Ovary (tissue), 9 donors: ENCODE data around the gene MAGI1. TPM values are rescaled to one million over a fixed set of nuclear protein-coding genes. Genes with fewer than 3 reads are reported as not detected.
"Not testable (repeated sequence)": the region's sequence is repeated elsewhere in the genome, so short reads cannot be mapped to it uniquely, and the experiment has no call there.

Source experiments
- DNase-seq, 5 donors: peaks; one replicate each; pipeline ENCODE4 v3.0.0-alpha.2; 2019 to 2020
- H3K27ac ChIP-seq, 2 donors: fragments of 200-600 bp; one replicate each; pipeline versions ENCODE4 v1.5.1 to v1.8.0; 2019 to 2022
- H3K27me3 ChIP-seq: fragments of 200-600 bp; one replicate; pipeline ENCODE4 v1.8.0; 2022
- H3K36me3 ChIP-seq: fragments of 200-600 bp; sonication (generic); one replicate; pipeline ENCODE4 v1.5.1; 2019
- H3K4me1 ChIP-seq: one replicate; pipeline ENCODE4 v1.8.1; 2013; ENCODE audit warnings: mild to moderate bottlenecking, moderate library complexity; ENCODE audit not compliant: insufficient read depth
- H3K4me3 ChIP-seq: fragments of 200-600 bp; sonication (generic); one replicate; pipeline ENCODE4 v1.5.1; 2017
- H3K9me3 ChIP-seq, 2 donors: fragments of 200-600 bp in 1 of 2; sonication (generic) in 1 of 2; one replicate each; pipeline versions ENCODE4 v1.5.1 to v1.8.1; 2013 to 2019; ENCODE audit warnings: mild to moderate bottlenecking in 1 of 2, moderate library complexity in 1 of 2
- CTCF ChIP-seq, 3 donors: fragments of 450-650 bp in 2 of 3; fragments of 200-600 bp in 1 of 3; IDR thresholded peaks; one replicate each; pipeline versions ENCODE4 v1.5.1 to v1.8.0; 2016 to 2022; ENCODE audit warnings: antibody characterized with exemption in 3 of 3, mild to moderate bottlenecking in 1 of 3
- EP300 ChIP-seq: sonication (generic); formaldehyde crosslinking; IDR thresholded peaks from one replicate; pipeline ENCODE4 v1.6.1; 2017; ENCODE audit warnings: antibody characterized with exemption
- POLR2A ChIP-seq: fragments of 450-650 bp; IDR thresholded peaks from one replicate; pipeline ENCODE4 v1.6.1; 2017; ENCODE audit warnings: antibody characterized with exemption, mild to moderate bottlenecking, moderate library complexity
- WGBS, 3 donors: extraction: QIAGEN DNeasy Blood & Tissue Kit in 1 of 3; methylation state at CpG; one replicate each; pipeline versions ENCODE4 v1.1.5 to v1.1.7; 2013 to 2017; 5-methylcytosine and 5-hydroxymethylcytosine counted together
- intact Hi-C, 4 donors: fragments of 100-400 bp; cut with DNase I; formaldehyde crosslinking; loops; one replicate each; pipeline versions ENCODE4 v1.11.0 to v1.15.1; 2022 to 2023
- polyA plus RNA-seq, 2 donors: library from polyadenylated mRNA; stranded (reverse); fragments of 200-250 nt in 1 of 2; fragments of 350-450 nt in 1 of 2; fragmentation: Illumina TruSeq in 1 of 2; extraction: RNeasy Lipid Tissue Mini Kit (QIAGEN cat#74804) in 1 of 2; gene quantifications; one replicate each; pipeline ENCODE4 v1.2.3, GENCODE V29; 2013 to 2014
- total RNA-seq, 7 donors: library from RNA; depleted of rRNA in 2 of 7; stranded (reverse); fragments of >200 nt in 2 of 7; fragmentation: NEBNext Ultra II Directional in 3 of 7; extraction: Animal tissue kit (Norgen Biotek cat#: 25700) in 3 of 7; gene quantifications; one replicate each; pipeline versions ENCODE4 v1.1.0 to v1.2.4, GENCODE V29; 2016 to 2023
- donor health status: DM: no; HTN: no; CAD: no; lungs with moderate emphysema.
- donor health status: DM: no; HTN: no; CAD: no.
- donor health status: Bipolar disorder and iron deficiency.
- donor health status: DM: yes; HTN: yes; CAD: no.
- donor health status: DM: no; HTN: no; CAD: no.
- donor health status: DM: yes; HTN: yes; CAD: no.

Gene MAGI1
- total and polyA plus RNA-seq, 9 donors, result 5.5 to 35.7 (median 8.7) TPM

DNA sequence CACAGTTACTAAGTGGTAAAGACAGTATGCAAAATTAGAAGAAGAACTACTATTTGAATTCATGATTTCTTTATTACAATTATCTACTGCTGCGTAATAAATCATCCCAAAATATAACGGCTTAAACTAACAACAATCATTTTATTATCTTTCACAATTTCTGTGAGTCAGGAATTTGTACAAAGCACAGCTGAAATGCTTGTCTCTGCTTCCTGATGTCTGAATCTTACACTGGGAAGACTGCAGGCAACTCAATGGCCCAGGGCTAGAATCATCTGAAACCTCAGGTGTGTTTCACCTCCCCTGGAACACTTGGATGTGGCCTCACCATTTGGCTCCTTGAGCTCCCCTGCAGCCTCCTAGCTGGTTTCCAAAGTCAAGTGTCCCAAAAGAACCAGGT lies 145.1 kb downstream of the MAGI1 start:
- Histone ChIP-seq H3K9me3 (no peaks in the 10 kb centered on the region), H3K27ac (no peak overlapping the region), H3K36me3 (no peaks in the 10 kb centered on the region), H3K4me3 (no peak overlapping the region), H3K4me1 (peaks cover 2% of the 10 kb centered on the region), H3K27me3 (no peaks in the 10 kb centered on the region)
- 46 to 56% (median 51%) methylated on average over 2 of the region's 2 CpGs for WGBS, 3 donors
- TF ChIP-seq CTCF (IDR thresholded peaks at IDR 0.05), result no peak
- no peak for TF ChIP-seq EP300
- TF ChIP-seq POLR2A, result no peak
- DNase-seq, result no peak
- intact Hi-C loops, result no loop called here

DNA sequence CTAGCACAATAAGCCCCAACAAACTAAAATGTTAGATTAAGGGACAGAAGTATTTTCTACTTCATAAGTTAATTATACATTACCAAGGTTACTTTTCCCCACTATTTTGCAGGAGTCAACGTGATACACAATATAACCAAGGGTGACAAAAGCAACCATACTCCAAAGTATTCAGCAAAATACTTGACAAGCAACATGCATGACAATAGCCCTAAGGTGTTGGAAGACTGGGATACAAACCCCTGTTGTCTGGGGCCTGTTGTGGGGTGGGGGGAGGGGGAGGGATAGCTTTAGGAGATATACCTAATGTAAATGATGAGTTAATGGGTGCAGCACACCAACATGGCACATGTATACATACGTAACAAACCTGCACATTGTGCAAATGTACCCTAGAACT lies 147.2 kb downstream of the MAGI1 start:
- intact Hi-C loops, result not testable (repeated sequence)

DNA sequence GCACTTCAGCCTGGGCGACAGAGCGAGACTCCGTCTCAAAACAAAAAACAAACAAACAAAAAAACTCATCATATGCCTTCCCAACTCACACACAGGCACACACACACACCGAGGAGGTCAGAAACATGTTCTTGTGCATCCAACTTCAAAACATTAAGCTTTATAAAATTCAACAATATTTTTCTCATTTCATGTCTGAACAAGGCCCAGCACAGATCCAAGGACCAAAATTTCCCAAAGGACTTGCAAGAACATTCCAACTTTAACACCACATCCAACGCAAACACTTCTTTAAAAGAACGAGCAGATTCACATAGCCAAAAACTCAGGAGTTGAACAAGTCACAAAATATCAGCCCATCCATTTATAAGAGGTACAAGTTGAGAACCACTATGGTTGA lies 148.4 kb downstream of the MAGI1 start:
- DNase-seq, result no peak
- Histone ChIP-seq H3K36me3 (no peaks in the 10 kb centered on the region), H3K4me3 (no peak overlapping the region), H3K27me3 (no peaks in the 10 kb centered on the region), H3K27ac (no peak overlapping the region), H3K9me3 (no peaks in the 10 kb centered on the region), H3K4me1 (peaks cover 2% of the 10 kb centered on the region)
- TF ChIP-seq CTCF (IDR thresholded peaks at IDR 0.05) (no peak), EP300 (no peak)
- intact Hi-C loops, result no loop called here
- 88 to 89% (median 89%) methylated on average over 6 of the region's 6 CpGs for WGBS, 3 donors

More for the DNA sequence above, 147.2 kb downstream of the MAGI1 start:
- DNase-seq, H3K9me3 ChIP-seq, H3K4me1 ChIP-seq, H3K36me3 ChIP-seq, H3K27me3 ChIP-seq, H3K27ac ChIP-seq, H3K4me3 ChIP-seq: not testable (repeated sequence)
- WGBS, 3 donors, result 96 to 100% (median 98%) methylated on average over 2 of the region's 2 CpGs

- H3K4me1 ChIP-seq, result peaks cover 2% of the 10 kb centered on the region
- no peak overlapping the region for H3K4me3 ChIP-seq
- intact Hi-C loops, result no loop called here
- no peaks in the 10 kb centered on the region for H3K36me3 ChIP-seq
- DNase-seq, result no peak
- H3K9me3 ChIP-seq, result no peaks in the 10 kb centered on the region
- no peak overlapping the region for H3K27ac ChIP-seq
- TF ChIP-seq EP300 (no peak), POLR2A (no peak), CTCF (IDR thresholded peaks at IDR 0.05) (no peak)
- H3K27me3 ChIP-seq, result no peaks in the 10 kb centered on the region
- 93 to 98% (median 97%) methylated on average over 3 of the region's 3 CpGs for WGBS, 3 donors
These were observed 149.0 kb downstream of the MAGI1 start for GRCh38 chr3:65889707-65890099.

GRCh38 chr3:65888980-65889706 lies 149.6 kb downstream of the MAGI1 start:
- intact Hi-C loops, result no loop called here
- H3K27me3 ChIP-seq, result no peaks in the 10 kb centered on the region
- H3K9me3 ChIP-seq, result no peaks in the 10 kb centered on the region
- 24 to 31% (median 30%) methylated on average over 4 of the region's 4 CpGs for WGBS, 3 donors
- H3K27ac ChIP-seq, result no peak overlapping the region
- DNase-seq, result no peak
- no peak for TF ChIP-seq CTCF (IDR thresholded peaks at IDR 0.05)
- no peak for TF ChIP-seq POLR2A
- no peak for TF ChIP-seq EP300
- H3K4me3 ChIP-seq, result no peak overlapping the region
- peaks cover 3% of the 10 kb centered on the region for H3K4me1 ChIP-seq
- no peaks in the 10 kb centered on the region for H3K36me3 ChIP-seq
